ENCODE results near the gene PCDHA12. TPM values are rescaled to one million over a fixed set of nuclear protein-coding genes. Genes with fewer than 3 reads are reported as not detected.
"Not testable (repeated sequence)": the region's sequence is repeated elsewhere in the genome, so short reads cannot be mapped to it uniquely, and the experiment has no call there.

Gene PCDHA12
- under 1 TPM in 4 of 6 experiments, not detected in 2; 0.18 to 0.51 (median 0.32) TPM for total RNA-seq
- long read RNA-seq = 0 reads

- ATAC-seq (peak in 1 of 4 donors; percentile 19), DNase-seq (no peak)
- no peaks in the 10 kb centered on the region for H3K4me1 ChIP-seq
- peaks cover 0 to 10% of the 10 kb centered on the region in 2 donors for H3K27me3 ChIP-seq
- no peaks in the 10 kb centered on the region for H3K36me3 ChIP-seq
- TF ChIP-seq POLR2A (IDR thresholded peaks at IDR 0.05) (no peak), CTCF (IDR thresholded peaks at IDR 0.05) (peak in 1 of 4 donors; percentile 7)
- intact Hi-C loops (cut with DNase I) = no loop called here
- peaks cover 0 to 6% (median 0%) of the 10 kb centered on the region in 4 donors for H3K9me3 ChIP-seq
- WGBS (ENCODE audit: insufficient coverage, low coverage, low lambda C conversion rate, missing lambda C conversion rate) = 26% methylated on average over 35 of the region's 47 CpGs
- no peak within 1 kb of the TSS for H3K27ac ChIP-seq
- no peak within 1 kb of the TSS for H3K4me3 ChIP-seq
Observed at GRCh38 chr5:140875085-140876065, at the start of gene PCDHA12. Gene PCDHA12 (plus strand): TSS chr5:140875308. CDS start chr5:140875473, 165 bp downstream.

GRCh38 chr5:140827704-140828361 lies 47.3 kb upstream of the PCDHA12 start, which contains the start of gene PCDHA6:
Gene PCDHA6 (plus strand): TSS chr5:140827960. CDS start chr5:140828092, 132 bp downstream.
- H3K4me3 ChIP-seq = no peak within 1 kb of the TSS
- H3K4me1 ChIP-seq = no peaks in the 10 kb centered on the region
- DNase-seq (no peak), ATAC-seq (no peak)
- peaks cover 0 to 10% of the 10 kb centered on the region in 2 donors for H3K27me3 ChIP-seq
- H3K27ac ChIP-seq = no peak within 1 kb of the TSS
- peaks cover 0 to 2% (median 0%) of the 10 kb centered on the region in 4 donors for H3K9me3 ChIP-seq
- WGBS (ENCODE audit: insufficient coverage, low coverage, low lambda C conversion rate, missing lambda C conversion rate) = 14% methylated on average over 14 of the region's 27 CpGs
- intact Hi-C loops (cut with DNase I) = no loop called here
- no peaks in the 10 kb centered on the region for H3K36me3 ChIP-seq
- TF ChIP-seq CTCF (IDR thresholded peaks at IDR 0.05) (no peak), POLR2A (IDR thresholded peaks at IDR 0.05) (no peak)

GRCh38 chr5:140828362-140828737 lies 46.8 kb upstream of the PCDHA12 start:
- H3K27me3 ChIP-seq = peaks cover 0 to 10% of the 10 kb centered on the region in 2 donors

GRCh38 chr5:140829511-140830501 lies 45.3 kb upstream of the PCDHA12 start:
- ATAC-seq; H3K4me3 ChIP-seq; H3K27ac ChIP-seq; intact Hi-C loops (cut with DNase I); H3K9me3 ChIP-seq; DNase-seq; H3K4me1 ChIP-seq; H3K36me3 ChIP-seq: not testable (repeated sequence)
- H3K27me3 ChIP-seq = peaks cover 0 to 10% of the 10 kb centered on the region in 2 donors
- 61% methylated on average over 12 of the region's 106 CpGs for WGBS (ENCODE audit: insufficient coverage, low coverage, low lambda C conversion rate, missing lambda C conversion rate)

More at GRCh38 chr5:140828362-140828737, 46.8 kb upstream of the PCDHA12 start:
- Histone ChIP-seq H3K36me3 (no peaks in the 10 kb centered on the region), H3K9me3 (peaks cover 0 to 2% (median 0%) of the 10 kb centered on the region in 4 donors), H3K27ac (no peak overlapping the region), H3K4me1 (no peaks in the 10 kb centered on the region), H3K4me3 (no peak overlapping the region)
- intact Hi-C loops (cut with DNase I) = no loop called here
- no peak for DNase-seq
- WGBS (ENCODE audit: insufficient coverage, low coverage, low lambda C conversion rate, missing lambda C conversion rate) = 31% methylated on average over 16 of the region's 18 CpGs
- no peak for ATAC-seq
- no peak for TF ChIP-seq POLR2A (IDR thresholded peaks at IDR 0.05)
- no peak for TF ChIP-seq CTCF (IDR thresholded peaks at IDR 0.05)
